WTC11 (cell line): ENCODE results near the gene SPHK2. TPM values are rescaled to one million over a fixed set of nuclear protein-coding genes. Genes with fewer than 3 reads are reported as not detected.

ENCODE experiments used
- CREM ChIP-seq: sonication (generic); formaldehyde crosslinking; IDR thresholded peaks from 2 replicates; pipeline ENCODE4 v1.8.1; 2022; ENCODE audit warnings: mild to moderate bottlenecking, missing genetic modification reagents, moderate library complexity
- ESRRA ChIP-seq: sonication (generic); formaldehyde crosslinking; IDR thresholded peaks from 2 replicates; pipeline ENCODE4 v1.8.1; 2022; ENCODE audit warnings: mild to moderate bottlenecking, missing genetic modification reagents, borderline replicate concordance
- ETV6 ChIP-seq: sonication (generic); formaldehyde crosslinking; IDR thresholded peaks from 2 replicates; pipeline ENCODE4 v1.8.1; 2022; ENCODE audit warnings: mild to moderate bottlenecking, missing genetic modification reagents
- FOXK1 ChIP-seq: sonication (generic); formaldehyde crosslinking; IDR thresholded peaks from 2 replicates; pipeline ENCODE4 v1.8.0; 2022; ENCODE audit warnings: mild to moderate bottlenecking, moderate library complexity, missing genetic modification reagents
- IRF2 ChIP-seq: sonication (generic); formaldehyde crosslinking; IDR thresholded peaks from 2 replicates; pipeline ENCODE4 v1.8.0; 2022; ENCODE audit warnings: low read depth, missing genetic modification reagents, borderline replicate concordance
- JUN ChIP-seq: sonication (generic); formaldehyde crosslinking; IDR thresholded peaks from 2 replicates; pipeline ENCODE4 v1.8.0; 2023; ENCODE audit warnings: mild to moderate bottlenecking, missing genetic modification reagents
- NFE2L1 ChIP-seq: sonication (generic); formaldehyde crosslinking; IDR thresholded peaks from 2 replicates; pipeline ENCODE4 v1.8.1; 2023; ENCODE audit warnings: missing genetic modification reagents
- NFYB ChIP-seq: sonication (generic); formaldehyde crosslinking; conservative IDR thresholded peaks from 2 replicates; pipeline ENCODE4 v1.8.0; 2022; ENCODE audit warnings: low read depth, missing genetic modification reagents
- NR1H2 ChIP-seq: sonication (generic); formaldehyde crosslinking; IDR thresholded peaks from 2 replicates; pipeline ENCODE4 v1.9.0; 2021; ENCODE audit warnings: mild to moderate bottlenecking, moderate library complexity, missing genetic modification reagents
- NR2C2 ChIP-seq: sonication (generic); formaldehyde crosslinking; IDR thresholded peaks from 2 replicates; pipeline ENCODE4 v1.8.0; 2022; ENCODE audit warnings: mild to moderate bottlenecking, missing genetic modification reagents
- ZBTB21 ChIP-seq: sonication (generic); formaldehyde crosslinking; IDR thresholded peaks from 2 replicates; pipeline ENCODE4 v1.8.1; 2023; ENCODE audit warnings: mild to moderate bottlenecking, missing genetic modification reagents, borderline replicate concordance
- ZNF121 ChIP-seq: sonication (generic); formaldehyde crosslinking; IDR thresholded peaks from 2 replicates; pipeline ENCODE4 v1.8.0; 2023; ENCODE audit warnings: missing genetic modification reagents
- ZNF416 ChIP-seq: fragments of 250-450 bp; sonication (Bioruptor Pico); IDR thresholded peaks from 2 replicates; pipeline ENCODE4 v1.9.0; 2021; ENCODE audit warnings: mild to moderate bottlenecking, inconsistent platforms
- total RNA-seq: library from RNA; stranded (reverse); gene quantifications from 3 replicates; pipeline ENCODE4 v1.2.3, GENCODE V29; 2021
- TF ChIP-seq, protein P1 (sequence below): sonication (generic); formaldehyde crosslinking; conservative IDR thresholded peaks from 2 replicates; pipeline ENCODE4 v1.8.1; 2022; ENCODE audit warnings: mild to moderate bottlenecking, missing genetic modification reagents
- TF ChIP-seq, protein P2 (sequence below): sonication (generic); formaldehyde crosslinking; IDR thresholded peaks from 2 replicates; pipeline ENCODE4 v1.8.1; 2023; ENCODE audit warnings: mild to moderate bottlenecking, moderate library complexity, missing genetic modification reagents
- TF ChIP-seq, protein P3 (sequence below): sonication (generic); formaldehyde crosslinking; conservative IDR thresholded peaks from 2 replicates; pipeline ENCODE4 v1.8.1; 2023; ENCODE audit warnings: mild to moderate bottlenecking, low read depth, missing genetic modification reagents, moderate library complexity
- TF ChIP-seq, protein P4 (sequence below): sonication (generic); formaldehyde crosslinking; IDR thresholded peaks from 2 replicates; pipeline ENCODE4 v1.8.0; 2023; ENCODE audit warnings: mild to moderate bottlenecking, missing genetic modification reagents
- TF ChIP-seq, protein P5 (sequence below): fragments of 250-450 bp; sonication (Bioruptor Pico); IDR thresholded peaks from 2 replicates; pipeline ENCODE4 v1.9.0; 2021; ENCODE audit warnings: moderate library complexity, mild to moderate bottlenecking, inconsistent platforms, borderline replicate concordance
- TF ChIP-seq, protein P6 (sequence below): sonication (generic); formaldehyde crosslinking; IDR thresholded peaks from 2 replicates; pipeline ENCODE4 v1.8.1; 2022; ENCODE audit warnings: mild to moderate bottlenecking, missing genetic modification reagents, moderate library complexity, borderline replicate concordance
- TF ChIP-seq, protein P7 (sequence below): sonication (generic); formaldehyde crosslinking; IDR thresholded peaks from 2 replicates; pipeline ENCODE4 v1.8.1; 2022; ENCODE audit warnings: low read depth, missing genetic modification reagents, borderline replicate concordance
- TF ChIP-seq, protein P8 (sequence below): fragments of 250-450 bp; sonication (Bioruptor Pico); IDR thresholded peaks from 2 replicates; pipeline ENCODE4 v1.8.0; 2021; ENCODE audit warnings: mild to moderate bottlenecking
- TF ChIP-seq, protein P9 (sequence below): fragments of 250-450 bp; sonication (Bioruptor Pico); IDR thresholded peaks from 2 replicates; pipeline ENCODE4 v2.1.2; 2022; ENCODE audit warnings: mild to moderate bottlenecking, moderate library complexity

Gene SPHK2
- total RNA-seq, 1 experiment from 2014 or later = 64.6 TPM

DNA sequence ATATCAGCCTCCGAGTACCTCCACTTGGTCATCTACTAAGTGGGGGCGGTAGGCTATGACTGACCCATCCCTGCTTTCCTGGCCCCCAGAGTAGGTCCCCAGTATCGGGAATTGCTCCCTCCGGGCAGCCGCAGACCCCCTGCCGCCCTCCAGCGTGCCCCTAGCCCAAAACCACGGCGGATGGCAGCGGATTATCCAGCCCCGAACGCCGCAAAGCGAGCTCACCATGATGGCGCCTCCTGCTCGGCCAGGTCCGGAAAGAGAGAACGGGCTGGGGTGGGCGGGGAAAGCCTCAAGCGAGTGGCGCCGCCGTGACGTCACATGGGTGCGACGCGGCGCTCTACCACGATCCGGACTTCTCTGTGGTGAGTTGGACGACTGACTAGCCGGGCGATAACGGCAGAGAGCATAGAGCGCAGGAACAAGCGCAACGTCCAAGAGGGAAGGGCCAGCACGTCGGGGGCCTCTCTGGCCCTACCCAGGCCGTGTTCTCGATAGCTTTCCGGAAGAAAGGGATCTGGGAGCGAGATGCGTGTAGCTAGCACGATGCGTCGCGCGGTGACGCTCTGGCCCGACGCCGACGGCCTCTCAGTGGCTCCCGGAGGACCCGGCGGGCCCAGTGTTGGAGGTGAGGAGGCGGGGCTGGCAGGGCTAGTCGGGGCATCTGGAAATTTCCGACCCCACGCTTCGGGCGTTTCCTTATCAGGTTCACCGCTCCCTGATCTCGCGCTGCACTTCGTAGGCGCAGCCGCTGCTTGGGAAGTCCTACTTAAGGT, at the start of gene SPHK2, which contains the start of gene RPL18 (continued):
- TF ChIP-seq IRF2 (0 out of 2 replicates have a peak, but pooled peaks have one; percentile 61), ESRRA (CRISPR knock-in tag) (no peak), ZBTB21 (CRISPR knock-in tag) (no peak), NR1H2 (CRISPR knock-in tag) (no peak), ETV6 (CRISPR knock-in tag) (peak; percentile 41; the same call in 1 of the 2 replicates), JUN (no peak; the same call in 1 of the 2 replicates), ZNF416 (CRISPR knock-in tag) (no peak), FOXK1 (CRISPR knock-in tag) (peak; percentile 97), CREM (CRISPR knock-in tag) (peak; percentile 100), NFE2L1 (CRISPR knock-in tag) (no peak), ZNF121 (0 out of 2 replicates have a peak, but pooled peaks have one; percentile 48), NR2C2 (CRISPR knock-in tag) (no peak), NFYB (CRISPR knock-in tag) (peak; percentile 19; the same call in 1 of the 2 replicates)
- TF ChIP-seq, protein P1, sequence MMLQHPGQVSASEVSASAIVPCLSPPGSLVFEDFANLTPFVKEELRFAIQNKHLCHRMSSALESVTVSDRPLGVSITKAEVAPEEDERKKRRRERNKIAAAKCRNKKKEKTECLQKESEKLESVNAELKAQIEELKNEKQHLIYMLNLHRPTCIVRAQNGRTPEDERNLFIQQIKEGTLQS (CRISPR knock-in tag) = no peak
- TF ChIP-seq, protein P2, sequence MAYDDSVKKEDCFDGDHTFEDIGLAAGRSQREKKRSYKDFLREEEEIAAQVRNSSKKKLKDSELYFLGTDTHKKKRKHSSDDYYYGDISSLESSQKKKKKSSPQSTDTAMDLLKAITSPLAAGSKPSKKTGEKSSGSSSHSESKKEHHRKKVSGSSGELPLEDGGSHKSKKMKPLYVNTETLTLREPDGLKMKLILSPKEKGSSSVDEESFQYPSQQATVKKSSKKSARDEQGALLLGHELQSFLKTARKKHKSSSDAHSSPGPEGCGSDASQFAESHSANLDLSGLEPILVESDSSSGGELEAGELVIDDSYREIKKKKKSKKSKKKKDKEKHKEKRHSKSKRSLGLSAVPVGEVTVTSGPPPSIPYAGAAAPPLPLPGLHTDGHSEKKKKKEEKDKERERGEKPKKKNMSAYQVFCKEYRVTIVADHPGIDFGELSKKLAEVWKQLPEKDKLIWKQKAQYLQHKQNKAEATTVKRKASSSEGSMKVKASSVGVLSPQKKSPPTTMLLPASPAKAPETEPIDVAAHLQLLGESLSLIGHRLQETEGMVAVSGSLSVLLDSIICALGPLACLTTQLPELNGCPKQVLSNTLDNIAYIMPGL (CRISPR knock-in tag) = peak; percentile 69; the same call in 1 of the 2 replicates
- TF ChIP-seq, protein P3, sequence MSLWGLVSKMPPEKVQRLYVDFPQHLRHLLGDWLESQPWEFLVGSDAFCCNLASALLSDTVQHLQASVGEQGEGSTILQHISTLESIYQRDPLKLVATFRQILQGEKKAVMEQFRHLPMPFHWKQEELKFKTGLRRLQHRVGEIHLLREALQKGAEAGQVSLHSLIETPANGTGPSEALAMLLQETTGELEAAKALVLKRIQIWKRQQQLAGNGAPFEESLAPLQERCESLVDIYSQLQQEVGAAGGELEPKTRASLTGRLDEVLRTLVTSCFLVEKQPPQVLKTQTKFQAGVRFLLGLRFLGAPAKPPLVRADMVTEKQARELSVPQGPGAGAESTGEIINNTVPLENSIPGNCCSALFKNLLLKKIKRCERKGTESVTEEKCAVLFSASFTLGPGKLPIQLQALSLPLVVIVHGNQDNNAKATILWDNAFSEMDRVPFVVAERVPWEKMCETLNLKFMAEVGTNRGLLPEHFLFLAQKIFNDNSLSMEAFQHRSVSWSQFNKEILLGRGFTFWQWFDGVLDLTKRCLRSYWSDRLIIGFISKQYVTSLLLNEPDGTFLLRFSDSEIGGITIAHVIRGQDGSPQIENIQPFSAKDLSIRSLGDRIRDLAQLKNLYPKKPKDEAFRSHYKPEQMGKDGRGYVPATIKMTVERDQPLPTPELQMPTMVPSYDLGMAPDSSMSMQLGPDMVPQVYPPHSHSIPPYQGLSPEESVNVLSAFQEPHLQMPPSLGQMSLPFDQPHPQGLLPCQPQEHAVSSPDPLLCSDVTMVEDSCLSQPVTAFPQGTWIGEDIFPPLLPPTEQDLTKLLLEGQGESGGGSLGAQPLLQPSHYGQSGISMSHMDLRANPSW (CRISPR knock-in tag) = no peak
- TF ChIP-seq, protein P4, sequence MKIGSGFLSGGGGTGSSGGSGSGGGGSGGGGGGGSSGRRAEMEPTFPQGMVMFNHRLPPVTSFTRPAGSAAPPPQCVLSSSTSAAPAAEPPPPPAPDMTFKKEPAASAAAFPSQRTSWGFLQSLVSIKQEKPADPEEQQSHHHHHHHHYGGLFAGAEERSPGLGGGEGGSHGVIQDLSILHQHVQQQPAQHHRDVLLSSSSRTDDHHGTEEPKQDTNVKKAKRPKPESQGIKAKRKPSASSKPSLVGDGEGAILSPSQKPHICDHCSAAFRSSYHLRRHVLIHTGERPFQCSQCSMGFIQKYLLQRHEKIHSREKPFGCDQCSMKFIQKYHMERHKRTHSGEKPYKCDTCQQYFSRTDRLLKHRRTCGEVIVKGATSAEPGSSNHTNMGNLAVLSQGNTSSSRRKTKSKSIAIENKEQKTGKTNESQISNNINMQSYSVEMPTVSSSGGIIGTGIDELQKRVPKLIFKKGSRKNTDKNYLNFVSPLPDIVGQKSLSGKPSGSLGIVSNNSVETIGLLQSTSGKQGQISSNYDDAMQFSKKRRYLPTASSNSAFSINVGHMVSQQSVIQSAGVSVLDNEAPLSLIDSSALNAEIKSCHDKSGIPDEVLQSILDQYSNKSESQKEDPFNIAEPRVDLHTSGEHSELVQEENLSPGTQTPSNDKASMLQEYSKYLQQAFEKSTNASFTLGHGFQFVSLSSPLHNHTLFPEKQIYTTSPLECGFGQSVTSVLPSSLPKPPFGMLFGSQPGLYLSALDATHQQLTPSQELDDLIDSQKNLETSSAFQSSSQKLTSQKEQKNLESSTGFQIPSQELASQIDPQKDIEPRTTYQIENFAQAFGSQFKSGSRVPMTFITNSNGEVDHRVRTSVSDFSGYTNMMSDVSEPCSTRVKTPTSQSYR (CRISPR knock-in tag) = peak; percentile 65; the same call in 1 of the 2 replicates
- TF ChIP-seq, protein P5, sequence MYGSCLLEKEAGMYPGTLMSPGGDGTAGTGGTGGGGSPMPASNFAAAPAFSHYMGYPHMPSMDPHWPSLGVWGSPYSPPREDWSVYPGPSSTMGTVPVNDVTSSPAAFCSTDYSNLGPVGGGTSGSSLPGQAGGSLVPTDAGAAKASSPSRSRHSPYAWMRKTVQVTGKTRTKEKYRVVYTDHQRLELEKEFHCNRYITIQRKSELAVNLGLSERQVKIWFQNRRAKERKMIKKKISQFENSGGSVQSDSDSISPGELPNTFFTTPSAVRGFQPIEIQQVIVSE (CRISPR knock-in tag) = no peak
- TF ChIP-seq, protein P6, sequence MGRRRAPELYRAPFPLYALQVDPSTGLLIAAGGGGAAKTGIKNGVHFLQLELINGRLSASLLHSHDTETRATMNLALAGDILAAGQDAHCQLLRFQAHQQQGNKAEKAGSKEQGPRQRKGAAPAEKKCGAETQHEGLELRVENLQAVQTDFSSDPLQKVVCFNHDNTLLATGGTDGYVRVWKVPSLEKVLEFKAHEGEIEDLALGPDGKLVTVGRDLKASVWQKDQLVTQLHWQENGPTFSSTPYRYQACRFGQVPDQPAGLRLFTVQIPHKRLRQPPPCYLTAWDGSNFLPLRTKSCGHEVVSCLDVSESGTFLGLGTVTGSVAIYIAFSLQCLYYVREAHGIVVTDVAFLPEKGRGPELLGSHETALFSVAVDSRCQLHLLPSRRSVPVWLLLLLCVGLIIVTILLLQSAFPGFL (CRISPR knock-in tag) = no peak
- TF ChIP-seq, protein P7, sequence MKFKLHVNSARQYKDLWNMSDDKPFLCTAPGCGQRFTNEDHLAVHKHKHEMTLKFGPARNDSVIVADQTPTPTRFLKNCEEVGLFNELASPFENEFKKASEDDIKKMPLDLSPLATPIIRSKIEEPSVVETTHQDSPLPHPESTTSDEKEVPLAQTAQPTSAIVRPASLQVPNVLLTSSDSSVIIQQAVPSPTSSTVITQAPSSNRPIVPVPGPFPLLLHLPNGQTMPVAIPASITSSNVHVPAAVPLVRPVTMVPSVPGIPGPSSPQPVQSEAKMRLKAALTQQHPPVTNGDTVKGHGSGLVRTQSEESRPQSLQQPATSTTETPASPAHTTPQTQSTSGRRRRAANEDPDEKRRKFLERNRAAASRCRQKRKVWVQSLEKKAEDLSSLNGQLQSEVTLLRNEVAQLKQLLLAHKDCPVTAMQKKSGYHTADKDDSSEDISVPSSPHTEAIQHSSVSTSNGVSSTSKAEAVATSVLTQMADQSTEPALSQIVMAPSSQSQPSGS (CRISPR knock-in tag) = no peak
- TF ChIP-seq, protein P8, sequence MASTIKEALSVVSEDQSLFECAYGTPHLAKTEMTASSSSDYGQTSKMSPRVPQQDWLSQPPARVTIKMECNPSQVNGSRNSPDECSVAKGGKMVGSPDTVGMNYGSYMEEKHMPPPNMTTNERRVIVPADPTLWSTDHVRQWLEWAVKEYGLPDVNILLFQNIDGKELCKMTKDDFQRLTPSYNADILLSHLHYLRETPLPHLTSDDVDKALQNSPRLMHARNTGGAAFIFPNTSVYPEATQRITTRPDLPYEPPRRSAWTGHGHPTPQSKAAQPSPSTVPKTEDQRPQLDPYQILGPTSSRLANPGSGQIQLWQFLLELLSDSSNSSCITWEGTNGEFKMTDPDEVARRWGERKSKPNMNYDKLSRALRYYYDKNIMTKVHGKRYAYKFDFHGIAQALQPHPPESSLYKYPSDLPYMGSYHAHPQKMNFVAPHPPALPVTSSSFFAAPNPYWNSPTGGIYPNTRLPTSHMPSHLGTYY = no peak
- TF ChIP-seq, protein P9, sequence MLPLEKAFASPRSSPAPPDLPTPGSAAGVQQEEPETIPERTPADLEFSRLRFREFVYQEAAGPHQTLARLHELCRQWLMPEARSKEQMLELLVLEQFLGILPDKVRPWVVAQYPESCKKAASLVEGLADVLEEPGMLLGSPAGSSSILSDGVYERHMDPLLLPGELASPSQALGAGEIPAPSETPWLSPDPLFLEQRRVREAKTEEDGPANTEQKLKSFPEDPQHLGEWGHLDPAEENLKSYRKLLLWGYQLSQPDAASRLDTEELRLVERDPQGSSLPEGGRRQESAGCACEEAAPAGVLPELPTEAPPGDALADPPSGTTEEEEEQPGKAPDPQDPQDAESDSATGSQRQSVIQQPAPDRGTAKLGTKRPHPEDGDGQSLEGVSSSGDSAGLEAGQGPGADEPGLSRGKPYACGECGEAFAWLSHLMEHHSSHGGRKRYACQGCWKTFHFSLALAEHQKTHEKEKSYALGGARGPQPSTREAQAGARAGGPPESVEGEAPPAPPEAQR (CRISPR knock-in tag) = no peak
